ENCODE results near the gene E2F4.

The E2F4 gene

DNA sequence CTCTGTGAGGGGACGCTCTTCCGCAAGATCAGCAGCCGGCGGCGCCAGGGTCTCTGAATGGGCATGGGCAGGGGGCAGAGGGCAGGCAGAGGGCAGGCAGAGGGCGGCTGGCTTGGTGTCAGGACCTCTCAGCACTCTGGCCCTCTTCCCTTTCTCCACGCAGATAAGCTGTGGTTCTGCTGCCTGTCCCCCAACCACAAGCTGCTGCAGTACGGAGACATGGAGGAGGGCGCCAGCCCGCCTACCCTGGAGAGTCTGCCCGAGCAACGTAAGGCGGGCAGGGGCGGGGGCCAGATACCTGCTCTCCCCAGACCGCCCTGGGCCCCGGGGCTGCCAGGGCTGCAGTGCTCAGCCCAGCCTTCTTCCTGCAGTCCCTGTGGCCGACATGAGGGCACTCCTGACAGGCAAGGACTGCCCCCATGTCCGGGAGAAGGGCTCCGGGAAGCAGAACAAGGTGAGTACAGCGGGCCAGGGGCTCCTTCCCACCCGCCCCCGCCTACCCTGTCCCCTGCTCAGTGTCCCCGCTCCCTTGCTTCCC is 11.1 kb downstream of the E2F4 start:
- H3F3A ChIP-seq (ENCODE audit: insufficient read depth) = no peaks in the 10 kb centered on the region
- TF ChIP-seq, protein P1, sequence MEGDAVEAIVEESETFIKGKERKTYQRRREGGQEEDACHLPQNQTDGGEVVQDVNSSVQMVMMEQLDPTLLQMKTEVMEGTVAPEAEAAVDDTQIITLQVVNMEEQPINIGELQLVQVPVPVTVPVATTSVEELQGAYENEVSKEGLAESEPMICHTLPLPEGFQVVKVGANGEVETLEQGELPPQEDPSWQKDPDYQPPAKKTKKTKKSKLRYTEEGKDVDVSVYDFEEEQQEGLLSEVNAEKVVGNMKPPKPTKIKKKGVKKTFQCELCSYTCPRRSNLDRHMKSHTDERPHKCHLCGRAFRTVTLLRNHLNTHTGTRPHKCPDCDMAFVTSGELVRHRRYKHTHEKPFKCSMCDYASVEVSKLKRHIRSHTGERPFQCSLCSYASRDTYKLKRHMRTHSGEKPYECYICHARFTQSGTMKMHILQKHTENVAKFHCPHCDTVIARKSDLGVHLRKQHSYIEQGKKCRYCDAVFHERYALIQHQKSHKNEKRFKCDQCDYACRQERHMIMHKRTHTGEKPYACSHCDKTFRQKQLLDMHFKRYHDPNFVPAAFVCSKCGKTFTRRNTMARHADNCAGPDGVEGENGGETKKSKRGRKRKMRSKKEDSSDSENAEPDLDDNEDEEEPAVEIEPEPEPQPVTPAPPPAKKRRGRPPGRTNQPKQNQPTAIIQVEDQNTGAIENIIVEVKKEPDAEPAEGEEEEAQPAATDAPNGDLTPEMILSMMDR (IDR thresholded peaks at IDR 0.05; ENCODE audit: insufficient read depth, low read length, poor library complexity, severe bottlenecking) = no peak
- no peak overlapping the region for H2AFZ ChIP-seq (ENCODE audit: low read depth, low read length, severe bottlenecking)
- no peaks in the 10 kb centered on the region for H3K27me3 ChIP-seq (ENCODE audit: low read length)
- H3K9me3 ChIP-seq (ENCODE audit: insufficient read depth, low read length) = no peaks in the 10 kb centered on the region
- H3K36me3 ChIP-seq (ENCODE audit: low read length) = no peaks in the 10 kb centered on the region
- H3K4me3 ChIP-seq (ENCODE audit: insufficient read depth, low read length, poor library complexity, severe bottlenecking) = no peak overlapping the region
- no peaks in the 10 kb centered on the region for H3K79me2 ChIP-seq (ENCODE audit: insufficient read depth, low read length)
- no peak overlapping the region for H3K9ac ChIP-seq (ENCODE audit: low read length)
- H3K4me2 ChIP-seq (ENCODE audit: low read depth, low read length, poor library complexity, severe bottlenecking) = no peak overlapping the region
- H4K20me1 ChIP-seq (ENCODE audit: low read depth, low read length) = no peaks in the 10 kb centered on the region
- H3K27ac ChIP-seq (ENCODE audit: low read depth, low read length) = no peak overlapping the region
- no peaks in the 10 kb centered on the region for H3K9me2 ChIP-seq (replicated peaks; ENCODE audit: insufficient read depth, low read length)

DNA sequence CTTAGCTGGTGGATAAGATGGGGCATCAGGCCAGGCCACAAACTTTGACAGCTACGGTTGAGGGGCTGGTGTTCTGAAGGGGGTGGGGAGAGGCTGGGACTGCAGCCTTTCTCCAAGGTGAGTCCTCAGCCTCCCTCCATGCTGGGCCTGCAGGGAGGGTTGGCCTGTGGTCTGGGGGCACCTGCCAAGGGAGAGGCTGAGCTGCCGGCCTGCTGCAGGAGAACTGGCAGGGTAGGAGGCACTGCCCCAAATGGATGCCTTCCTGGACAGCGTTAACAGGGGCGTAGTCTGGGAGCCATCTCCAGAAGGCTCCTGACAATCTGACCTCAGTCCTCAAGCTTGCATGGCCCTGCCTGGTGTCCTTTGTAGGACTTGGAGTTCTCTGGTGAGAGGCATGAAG is 12.1 kb downstream of the E2F4 start:
- H3K9me3 ChIP-seq (ENCODE audit: insufficient read depth, low read length) = no peaks in the 10 kb centered on the region
- TF ChIP-seq EZH2phosphoT487 (conservative IDR thresholded peaks at IDR 0.05; ENCODE audit: low read length) = no peak
- TF ChIP-seq, protein P1 (IDR thresholded peaks at IDR 0.05; ENCODE audit: insufficient read depth, low read length, poor library complexity, severe bottlenecking) = no peak
- H3K36me3 ChIP-seq (ENCODE audit: low read length) = no peaks in the 10 kb centered on the region
- no peaks in the 10 kb centered on the region for H3K27me3 ChIP-seq (ENCODE audit: low read length)
- no peak overlapping the region for H3K4me2 ChIP-seq (ENCODE audit: low read depth, low read length, poor library complexity, severe bottlenecking)
- H3K27ac ChIP-seq (ENCODE audit: low read depth, low read length) = no peak overlapping the region
- no peak overlapping the region for H3K4me3 ChIP-seq (ENCODE audit: insufficient read depth, low read length, poor library complexity, severe bottlenecking)
- H3K9ac ChIP-seq (ENCODE audit: low read length) = no peak overlapping the region
- H3K79me2 ChIP-seq (ENCODE audit: insufficient read depth, low read length) = no peaks in the 10 kb centered on the region
- H2AFZ ChIP-seq (ENCODE audit: low read depth, low read length, severe bottlenecking) = no peak overlapping the region
- no peaks in the 10 kb centered on the region for H3K9me2 ChIP-seq (replicated peaks; ENCODE audit: insufficient read depth, low read length)
- H4K20me1 ChIP-seq (ENCODE audit: low read depth, low read length) = no peaks in the 10 kb centered on the region
- H3F3A ChIP-seq (ENCODE audit: insufficient read depth) = no peaks in the 10 kb centered on the region

DNA sequence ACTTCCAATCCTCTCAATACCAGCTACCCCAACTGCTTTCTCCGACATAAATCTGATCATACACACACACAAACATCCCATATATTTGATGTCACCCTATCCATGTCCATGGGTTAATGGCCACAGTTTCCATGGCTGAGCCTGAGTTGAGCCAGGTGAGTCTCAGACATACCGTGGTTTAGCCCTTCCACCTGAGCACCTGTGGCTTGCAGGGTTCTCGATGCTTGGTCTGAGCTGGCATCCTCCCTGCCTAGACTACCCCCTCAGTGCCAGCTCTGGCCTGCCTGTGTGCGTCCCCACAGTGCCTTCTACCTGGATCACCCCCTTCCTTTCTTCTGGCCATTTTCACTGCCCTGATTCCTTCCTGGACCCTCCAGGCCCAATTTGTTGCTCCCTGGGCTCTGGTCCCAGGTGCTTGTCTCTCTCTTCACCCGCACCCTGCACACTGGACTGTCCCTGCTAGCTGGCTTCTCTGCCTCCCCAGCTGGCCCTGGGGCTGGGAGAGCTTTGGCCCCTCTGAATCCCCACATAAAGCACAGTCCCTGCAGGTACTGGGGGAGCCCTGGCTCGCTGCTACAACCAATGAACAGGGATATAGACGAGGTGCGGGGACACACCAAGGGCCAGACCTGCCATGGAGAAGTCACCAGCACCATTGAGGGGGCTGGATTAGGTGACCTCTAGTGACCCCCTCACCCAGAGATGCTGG is 14.3 kb downstream of the E2F4 start:
- no peak overlapping the region for H3K27ac ChIP-seq (ENCODE audit: low read depth, low read length)
- no peaks in the 10 kb centered on the region for H3K36me3 ChIP-seq (ENCODE audit: low read length)

More for the DNA sequence above, 14.3 kb downstream of the E2F4 start:
- no peaks in the 10 kb centered on the region for H3F3A ChIP-seq (ENCODE audit: insufficient read depth)
- H3K9me2 ChIP-seq (replicated peaks; ENCODE audit: insufficient read depth, low read length) = no peaks in the 10 kb centered on the region
- H2AFZ ChIP-seq (ENCODE audit: low read depth, low read length, severe bottlenecking) = no peak overlapping the region
- no peak overlapping the region for H3K9ac ChIP-seq (ENCODE audit: low read length)
- TF ChIP-seq, protein P1 (IDR thresholded peaks at IDR 0.05; ENCODE audit: insufficient read depth, low read length, poor library complexity, severe bottlenecking) = no peak
- TF ChIP-seq EZH2phosphoT487 (conservative IDR thresholded peaks at IDR 0.05; ENCODE audit: low read length) = no peak
- no peaks in the 10 kb centered on the region for H3K27me3 ChIP-seq (ENCODE audit: low read length)
- no peaks in the 10 kb centered on the region for H4K20me1 ChIP-seq (ENCODE audit: low read depth, low read length)
- H3K9me3 ChIP-seq (ENCODE audit: insufficient read depth, low read length) = no peaks in the 10 kb centered on the region
- no peaks in the 10 kb centered on the region for H3K79me2 ChIP-seq (ENCODE audit: insufficient read depth, low read length)
- no peak overlapping the region for H3K4me3 ChIP-seq (ENCODE audit: insufficient read depth, low read length, poor library complexity, severe bottlenecking)
- no peak overlapping the region for H3K4me2 ChIP-seq (ENCODE audit: low read depth, low read length, poor library complexity, severe bottlenecking)

Measured in SU-DHL-6 (cell line).